ENCODE measurements around the gene FOXO4.
"Not testable (repeated sequence)": the region's sequence is repeated elsewhere in the genome, so short reads cannot be mapped to it uniquely, and the experiment has no call there.

The FOXO4 gene

DNA sequence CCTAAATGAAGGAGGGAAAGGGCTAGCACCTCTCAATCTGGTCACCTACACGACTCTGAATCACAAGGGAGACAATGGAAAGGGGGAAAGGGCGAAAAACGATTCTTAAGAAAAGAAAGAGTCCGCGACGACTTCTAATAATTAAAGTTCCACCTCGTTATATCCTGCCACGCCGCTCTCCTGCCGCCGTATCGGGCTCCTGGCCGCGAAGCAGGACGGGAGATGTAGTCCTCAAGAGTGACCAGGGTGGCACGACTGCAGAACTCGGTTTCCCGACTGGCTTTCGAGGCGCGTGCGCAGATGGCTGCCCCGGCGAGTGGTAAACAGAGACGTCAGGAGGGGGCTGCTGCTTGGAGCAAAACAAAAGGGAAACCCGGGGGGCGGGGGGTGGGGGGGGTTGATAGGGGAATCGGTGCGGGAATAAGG lies at the start of gene FOXO4:
FOXO4 (plus strand) TSS at position 297 of the 426 bp plus-strand sequence. CDS start 678 bp downstream, outside the sequence.
- peak; percentile 28 to 65 for DNase-seq

- DNase-seq: not testable (repeated sequence)
Observed at GRCh38 chrX:71047891-71048290, 47.8 kb upstream of the FOXO4 start.

DNA sequence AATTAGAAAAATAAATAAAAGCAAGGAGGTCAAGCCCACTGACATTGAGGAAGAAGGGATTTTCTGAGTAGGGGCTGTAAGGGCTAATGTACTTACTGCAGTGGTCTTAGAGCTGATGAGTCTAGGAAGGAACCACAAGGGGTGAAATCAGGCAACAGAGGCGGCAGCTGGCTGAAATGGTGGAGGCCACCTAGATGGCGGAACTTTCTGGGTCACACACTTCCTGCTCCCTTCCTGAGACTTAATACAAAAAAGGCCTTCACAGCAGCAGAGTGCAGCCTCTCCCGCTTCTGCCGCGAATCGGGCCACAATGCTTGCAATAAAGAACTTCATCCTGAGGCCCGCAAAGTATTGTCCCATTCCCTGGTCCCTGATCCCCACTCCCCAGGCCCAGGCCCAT lies 42.9 kb upstream of the FOXO4 start:
- DNase-seq: no peak

DNA sequence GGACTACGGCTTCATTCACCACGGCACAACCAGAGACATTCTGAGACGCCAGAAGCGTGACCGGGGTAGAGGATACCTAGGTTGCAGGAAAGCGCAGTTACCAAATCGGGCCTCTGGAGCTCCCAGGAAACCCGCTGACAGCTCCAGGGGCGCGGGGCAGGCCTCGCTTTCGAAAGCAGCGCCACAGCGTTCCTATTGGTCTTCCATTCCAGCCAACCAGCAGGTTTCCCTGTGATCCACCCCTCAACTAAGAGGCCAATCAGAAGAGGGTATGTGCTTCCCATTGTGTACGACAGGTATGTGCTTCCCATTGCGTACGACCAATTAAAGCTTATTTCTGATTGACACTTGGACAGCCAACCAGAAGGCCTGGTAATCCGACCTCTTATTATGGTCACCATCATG lies 42.4 kb upstream of the FOXO4 start:
- no peak for DNase-seq

DNA sequence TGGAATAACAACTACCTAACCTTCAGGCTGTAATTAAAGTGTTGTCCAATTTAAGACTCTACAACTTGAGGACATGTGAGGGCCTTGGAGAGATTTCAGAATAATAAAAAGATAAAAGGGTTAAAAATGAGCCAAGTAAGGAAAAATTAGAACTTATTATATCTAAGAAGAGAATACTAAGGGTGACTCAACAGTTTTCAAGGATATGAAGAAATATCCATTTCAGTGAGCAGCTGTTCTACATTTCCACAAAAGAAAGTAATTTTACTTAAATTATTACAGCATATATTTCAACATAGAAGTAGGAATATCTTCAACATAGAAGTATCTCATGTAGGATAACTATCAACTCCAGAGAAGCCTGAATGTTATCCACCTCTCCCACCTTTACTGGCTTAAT lies 38.8 kb upstream of the FOXO4 start:
- no peak for DNase-seq

GRCh38 chrX:71057848-71058530 lies 37.7 kb upstream of the FOXO4 start:
- no peak for DNase-seq

DNA sequence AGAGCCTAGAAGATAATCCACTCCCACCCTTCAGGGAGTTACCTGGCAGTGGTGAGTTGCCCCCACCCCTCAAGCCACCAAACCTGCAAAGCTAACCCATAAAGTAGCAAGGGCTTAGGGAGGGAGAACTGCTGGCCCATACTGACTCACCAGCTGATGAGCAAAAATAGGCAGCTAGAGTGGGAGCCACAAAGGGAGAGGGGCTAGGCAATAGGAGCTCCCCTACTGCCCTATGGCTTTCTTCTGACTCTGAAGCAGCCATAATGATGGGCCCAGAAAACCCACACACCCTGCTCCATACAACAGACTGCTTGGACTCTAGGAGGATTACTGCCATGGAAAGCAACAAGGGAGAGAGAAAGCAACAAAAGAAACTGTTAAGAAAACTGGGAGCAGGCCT lies 35.5 kb upstream of the FOXO4 start:
- no peak for DNase-seq

DNA sequence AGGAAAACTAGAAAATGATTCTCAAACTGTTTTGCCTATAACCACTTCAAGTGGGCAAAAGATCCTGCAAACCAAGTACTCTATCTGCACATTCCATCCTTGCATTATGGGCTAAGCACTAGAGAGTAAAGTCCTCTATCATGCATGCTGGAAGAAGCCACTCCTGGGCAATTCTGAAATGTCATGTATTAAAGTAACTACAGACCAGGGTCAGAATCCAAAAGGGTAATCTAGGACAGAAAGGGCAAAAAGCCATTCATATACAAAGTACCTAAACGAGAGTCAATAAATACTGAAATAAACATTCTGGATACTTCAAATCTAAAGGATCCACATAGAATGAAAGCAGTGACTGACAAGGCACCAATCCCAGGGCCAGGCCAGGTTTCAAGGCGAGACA lies 28.6 kb upstream of the FOXO4 start:
- no peak for DNase-seq

GRCh38 chrX:71067712-71068043 lies 28.0 kb upstream of the FOXO4 start:
- no peak for DNase-seq

- DNase-seq: peak; percentile 81 to 85
Observed at GRCh38 chrX:71068044-71068918, 27.4 kb upstream of the FOXO4 start, which contains the start of gene SNX12. Gene SNX12, minus strand, starts transcription at chrX:71068334. Its CDS starts 28 bp downstream, at chrX:71068306.

- DNase-seq: no peak
Observed at GRCh38 chrX:71070531-71070930, 25.1 kb upstream of the FOXO4 start.

- DNase-seq: no peak
Observed at GRCh38 chrX:71081330-71082123, 14.1 kb upstream of the FOXO4 start.

DNA sequence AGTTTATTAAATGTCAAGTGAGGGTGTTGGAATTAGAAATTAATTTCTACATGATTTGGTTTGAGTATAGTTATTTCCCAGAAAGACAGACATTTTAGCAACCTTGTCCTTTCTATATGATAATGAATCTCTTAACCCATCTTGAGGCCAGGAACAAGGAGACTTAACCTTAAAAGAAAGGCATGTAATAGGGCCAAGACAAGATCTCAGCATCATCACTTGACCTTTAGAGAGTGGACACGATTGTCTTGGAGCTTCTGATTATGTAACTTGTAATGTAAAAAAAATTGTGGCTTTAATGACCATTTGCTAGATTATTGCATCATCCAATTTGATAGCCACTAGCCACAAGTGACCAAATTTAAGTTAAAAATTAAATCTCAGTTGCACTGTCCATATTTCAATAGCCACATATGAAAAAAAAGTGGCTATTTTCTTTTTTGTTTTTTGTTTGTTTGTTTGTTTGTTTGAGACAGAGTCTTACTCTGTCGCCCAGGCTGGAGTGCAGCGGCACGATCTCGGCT lies 13.5 kb upstream of the FOXO4 start:
- no peak for DNase-seq

DNA sequence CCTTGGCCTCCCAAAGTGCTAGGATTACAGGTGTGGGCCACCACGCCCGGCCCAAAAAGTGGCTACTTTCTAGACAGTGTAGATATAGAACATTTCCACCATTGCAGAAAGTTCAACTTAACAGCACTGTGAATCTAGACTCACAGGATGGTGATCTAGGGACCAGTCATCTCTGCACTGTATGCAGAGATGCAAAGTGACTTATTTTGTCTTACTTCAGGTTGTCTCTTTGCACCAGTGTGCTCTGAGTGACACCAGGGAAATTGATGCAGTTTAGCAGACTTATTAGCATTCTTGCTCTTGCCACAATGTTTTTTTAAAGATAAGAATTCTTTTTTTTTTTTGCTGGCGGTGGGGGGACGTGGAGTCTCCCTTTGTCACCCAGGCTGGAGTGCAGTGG lies 12.8 kb upstream of the FOXO4 start:
- DNase-seq: no peak

GRCh38 chrX:71085900-71086299 lies 9.8 kb upstream of the FOXO4 start:
- no peak for DNase-seq

GRCh38 chrX:71091263-71091662 lies 4.4 kb upstream of the FOXO4 start:
- no peak for DNase-seq

- no peak for DNase-seq
Observed at GRCh38 chrX:71095033-71095432, 618 bp upstream of the FOXO4 start.

GRCh38 chrX:71095981-71096759 lies 519 bp downstream of the FOXO4 start:
- no peak for DNase-seq

DNA sequence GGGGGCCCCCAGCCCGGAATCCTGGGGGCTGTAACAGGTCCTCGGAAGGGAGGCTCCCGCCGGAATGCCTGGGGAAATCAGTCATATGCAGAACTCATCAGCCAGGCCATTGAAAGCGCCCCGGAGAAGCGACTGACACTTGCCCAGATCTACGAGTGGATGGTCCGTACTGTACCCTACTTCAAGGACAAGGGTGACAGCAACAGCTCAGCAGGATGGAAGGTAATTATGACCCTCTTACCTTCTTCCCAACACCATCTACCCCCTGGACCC lies 1.0 kb downstream of the FOXO4 start:
- DNase-seq: no peak

DNA sequence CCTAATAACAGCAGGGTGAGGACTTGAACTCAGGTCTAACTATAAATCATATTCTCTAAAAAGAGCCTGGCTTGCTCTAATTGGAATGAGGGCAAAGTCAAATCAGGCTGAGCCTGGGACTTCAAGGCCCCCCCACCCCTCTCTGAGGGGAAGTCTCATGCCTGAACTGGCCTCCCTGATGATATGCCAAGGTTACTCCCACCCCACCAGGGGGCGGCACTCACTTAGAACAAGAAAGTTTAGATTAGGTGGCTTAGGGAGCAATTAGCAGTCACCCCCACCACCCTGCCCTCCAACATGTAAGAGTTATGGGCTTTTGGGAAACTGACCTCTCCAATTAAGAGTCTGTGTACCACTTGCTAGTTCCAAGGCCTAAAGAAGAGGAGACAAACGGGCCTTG lies 2.7 kb downstream of the FOXO4 start:
- DNase-seq: no peak

- DNase-seq: no peak
Observed at GRCh38 chrX:71098951-71099506, 3.4 kb downstream of the FOXO4 start.

- no peak for DNase-seq
Observed at GRCh38 chrX:71099736-71100135, 4.1 kb downstream of the FOXO4 start.

Data from NCI-H187 (cell line).